PC-3 (cell line): ENCODE measurements around the gene UTS2R.

ENCODE experiments used
- CTCF ChIP-seq: fragments of 300-600 bp; sonication (generic); conservative IDR thresholded peaks from 2 replicates; pipeline ENCODE4 v1.5.1; 2017; ENCODE audit warnings: antibody characterized with exemption, low read depth, mild to moderate bottlenecking, low read length
- EZH2 ChIP-seq: fragments of 300-600 bp; sonication (generic); IDR thresholded peaks from one replicate; pipeline ENCODE4 v1.6.1; 2017; ENCODE audit warnings: antibody characterized with exemption, mild to moderate bottlenecking, low read length; ENCODE audit not compliant: unreplicated experiment
- EZH2phosphoT487 ChIP-seq: fragments of 300-600 bp; sonication (generic); IDR thresholded peaks from 2 replicates; pipeline ENCODE4 v1.6.1; 2018; ENCODE audit warnings: mild to moderate bottlenecking, antibody characterized with exemption, low read length, borderline replicate concordance

DNA sequence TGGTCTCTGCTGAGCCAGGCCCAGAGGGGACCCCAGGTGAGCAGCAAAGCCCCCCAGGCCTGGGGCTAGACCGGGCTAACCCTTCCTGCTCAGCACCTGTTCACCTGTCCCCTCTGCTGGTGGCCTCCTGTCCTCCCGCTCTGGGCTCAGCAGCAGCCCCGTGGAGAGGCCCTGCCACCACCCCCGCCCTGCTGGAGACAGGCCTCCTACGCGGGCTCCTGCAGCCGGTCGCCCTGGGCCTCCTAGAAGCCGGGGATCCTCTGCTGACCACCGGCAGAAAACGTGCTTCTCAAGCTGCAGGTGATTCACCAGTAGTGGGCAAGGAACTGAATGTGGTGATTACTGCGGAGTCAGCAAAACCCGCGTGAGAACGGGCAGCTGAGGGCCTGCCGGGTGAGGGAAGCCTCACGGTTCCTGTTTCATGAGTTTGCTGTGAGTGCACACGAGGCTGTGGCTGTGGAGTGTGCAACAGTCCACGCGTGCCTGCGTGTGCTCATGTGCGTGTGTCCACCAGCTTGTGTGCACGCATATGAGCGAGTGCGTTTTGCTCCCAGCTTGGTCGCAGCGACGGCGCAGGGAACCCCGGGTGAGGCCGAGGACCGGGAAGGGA lies 38.8 kb upstream of the UTS2R start:
- no peak for TF ChIP-seq CTCF
- TF ChIP-seq EZH2: no peak
- TF ChIP-seq EZH2phosphoT487: no peak
